OCI-LY1 (cell line): ENCODE data around the gene ABCG8.

Source experiments
- EZH2 ChIP-seq: fragments of 200-600 bp; sonication (generic), shearing (Covaris generic); IDR thresholded peaks from 2 replicates; pipeline ENCODE4 v1.8.0; 2017; ENCODE audit warnings: borderline replicate concordance, mixed run types, mild to moderate bottlenecking, antibody characterized with exemption, low read length, moderate library complexity, mixed read lengths
- TF ChIP-seq, protein P1 (sequence below): fragments of 200-600 bp; sonication (generic), shearing (Covaris generic); IDR thresholded peaks from 2 replicates; pipeline ENCODE4 v1.5.1; 2017; ENCODE audit warnings: mild to moderate bottlenecking, antibody characterized with exemption, low read length, moderate library complexity, mixed read lengths

DNA sequence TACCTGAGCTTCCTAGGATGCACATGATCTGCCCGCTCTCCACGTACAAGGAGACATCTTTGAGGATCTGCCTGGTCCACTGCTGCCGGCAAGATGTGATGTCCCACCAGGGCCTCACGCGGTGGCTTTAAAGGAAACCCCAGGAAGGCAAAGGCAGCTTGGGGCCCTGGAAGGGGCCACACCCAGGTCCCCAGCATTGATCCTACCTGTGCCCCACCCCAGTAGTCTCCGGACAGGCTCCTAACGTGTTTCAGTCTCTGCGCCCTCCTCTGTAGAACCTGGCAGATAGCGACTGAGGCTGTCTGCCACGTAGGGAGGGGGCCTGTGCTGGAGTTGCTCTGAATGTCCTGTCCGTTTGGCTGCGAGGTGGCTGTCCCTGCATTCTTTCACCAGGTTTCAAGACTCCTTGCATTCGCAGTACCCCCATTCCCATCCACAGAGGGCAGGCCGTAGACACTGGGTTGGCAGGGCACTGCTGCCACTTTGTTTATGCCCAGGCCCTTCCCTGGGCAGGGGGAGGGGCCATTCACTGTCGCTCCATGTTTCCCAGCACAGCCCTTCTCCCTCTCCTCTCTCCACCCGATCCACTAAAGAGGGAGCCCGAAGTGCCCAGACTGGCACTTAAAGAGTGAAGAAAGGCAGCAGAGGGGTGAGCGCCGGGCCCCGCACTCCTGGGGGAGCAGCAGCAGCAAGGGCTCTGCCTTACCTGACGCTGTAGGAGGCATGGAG is 776 bp upstream of the ABCG8 start:
- TF ChIP-seq, protein P1, sequence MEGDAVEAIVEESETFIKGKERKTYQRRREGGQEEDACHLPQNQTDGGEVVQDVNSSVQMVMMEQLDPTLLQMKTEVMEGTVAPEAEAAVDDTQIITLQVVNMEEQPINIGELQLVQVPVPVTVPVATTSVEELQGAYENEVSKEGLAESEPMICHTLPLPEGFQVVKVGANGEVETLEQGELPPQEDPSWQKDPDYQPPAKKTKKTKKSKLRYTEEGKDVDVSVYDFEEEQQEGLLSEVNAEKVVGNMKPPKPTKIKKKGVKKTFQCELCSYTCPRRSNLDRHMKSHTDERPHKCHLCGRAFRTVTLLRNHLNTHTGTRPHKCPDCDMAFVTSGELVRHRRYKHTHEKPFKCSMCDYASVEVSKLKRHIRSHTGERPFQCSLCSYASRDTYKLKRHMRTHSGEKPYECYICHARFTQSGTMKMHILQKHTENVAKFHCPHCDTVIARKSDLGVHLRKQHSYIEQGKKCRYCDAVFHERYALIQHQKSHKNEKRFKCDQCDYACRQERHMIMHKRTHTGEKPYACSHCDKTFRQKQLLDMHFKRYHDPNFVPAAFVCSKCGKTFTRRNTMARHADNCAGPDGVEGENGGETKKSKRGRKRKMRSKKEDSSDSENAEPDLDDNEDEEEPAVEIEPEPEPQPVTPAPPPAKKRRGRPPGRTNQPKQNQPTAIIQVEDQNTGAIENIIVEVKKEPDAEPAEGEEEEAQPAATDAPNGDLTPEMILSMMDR = no peak
- TF ChIP-seq EZH2 = no peak
